ENCODE data around the gene GSTK1. TPM values are rescaled to one million over a fixed set of nuclear protein-coding genes. Genes with fewer than 3 reads are reported as not detected.
A peak's percentile ranks its signal among the peaks of the same experiment; 100 is the strongest.

Gene GSTK1
- total and polyA plus RNA-seq, 4 donors = 98.9 to 253 (median 187) TPM

DNA sequence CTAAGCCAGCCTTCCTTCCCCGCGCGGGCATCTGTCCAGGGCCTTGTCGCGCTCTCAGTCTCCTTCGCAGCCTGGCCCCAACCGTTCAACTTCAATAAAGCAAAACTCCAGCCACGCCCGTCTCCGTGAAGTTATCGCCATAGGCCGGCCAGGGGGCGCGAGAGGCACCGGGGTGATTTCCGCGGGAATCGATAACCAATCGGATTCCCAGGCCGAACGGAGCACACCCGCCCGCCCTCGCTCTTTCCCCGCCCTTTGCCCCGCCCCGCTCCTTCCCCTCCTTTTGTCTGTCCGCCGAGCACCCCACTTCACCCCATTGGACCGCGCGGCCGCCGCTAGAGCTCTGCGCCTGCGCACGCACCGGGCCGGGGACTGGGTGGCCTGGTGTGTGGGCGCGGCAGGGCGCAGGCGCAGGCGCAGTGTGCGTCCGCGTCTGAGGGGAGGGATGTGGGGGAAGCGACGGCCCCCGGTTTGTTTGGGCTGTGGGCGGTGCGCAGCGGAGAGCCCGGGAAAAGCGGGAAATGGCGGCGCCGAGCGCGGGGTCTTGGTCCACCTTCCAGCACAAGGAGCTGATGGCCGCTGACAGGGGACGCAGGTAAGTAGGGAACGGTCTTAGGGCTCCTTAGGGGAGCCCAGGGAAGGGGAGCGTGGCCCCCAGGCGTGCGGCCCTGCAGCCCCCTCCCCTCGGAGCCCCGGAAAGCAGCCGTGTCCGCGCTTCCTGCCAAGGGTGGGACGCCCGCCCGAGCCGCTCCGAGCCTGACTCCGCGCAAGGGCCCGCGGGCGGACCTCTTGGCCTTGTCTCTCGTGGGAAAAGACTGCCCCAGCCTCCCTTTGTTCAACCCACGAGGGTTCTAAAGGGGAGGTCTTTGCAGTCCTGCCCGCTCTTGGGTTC is 24.9 kb downstream of the GSTK1 start, which contains the start of gene CASP2:
TSS of gene CASP2 (plus strand) at position 417 of the 892 bp plus-strand sequence. CDS start at position 522, 105 bp downstream.
- no peaks in the 10 kb centered on the region for H3K9me3 ChIP-seq (ENCODE audit: control insufficient read depth in 4 of 4, low read length in 3 of 4)
- H3K4me1 ChIP-seq (ENCODE audit: control insufficient read depth in 4 of 4, insufficient read depth in 4 of 4, low read length in 3 of 4) = peaks cover 6 to 46% (median 26%) of the 10 kb centered on the region in 4 donors
- peak; percentile 97 for DNase-seq (ENCODE audit: low spot score)
- peak in 1 of 2 donors; percentile 57 for TF ChIP-seq RXRA (IDR thresholded peaks at IDR 0.05)
- TF ChIP-seq, protein P1, sequence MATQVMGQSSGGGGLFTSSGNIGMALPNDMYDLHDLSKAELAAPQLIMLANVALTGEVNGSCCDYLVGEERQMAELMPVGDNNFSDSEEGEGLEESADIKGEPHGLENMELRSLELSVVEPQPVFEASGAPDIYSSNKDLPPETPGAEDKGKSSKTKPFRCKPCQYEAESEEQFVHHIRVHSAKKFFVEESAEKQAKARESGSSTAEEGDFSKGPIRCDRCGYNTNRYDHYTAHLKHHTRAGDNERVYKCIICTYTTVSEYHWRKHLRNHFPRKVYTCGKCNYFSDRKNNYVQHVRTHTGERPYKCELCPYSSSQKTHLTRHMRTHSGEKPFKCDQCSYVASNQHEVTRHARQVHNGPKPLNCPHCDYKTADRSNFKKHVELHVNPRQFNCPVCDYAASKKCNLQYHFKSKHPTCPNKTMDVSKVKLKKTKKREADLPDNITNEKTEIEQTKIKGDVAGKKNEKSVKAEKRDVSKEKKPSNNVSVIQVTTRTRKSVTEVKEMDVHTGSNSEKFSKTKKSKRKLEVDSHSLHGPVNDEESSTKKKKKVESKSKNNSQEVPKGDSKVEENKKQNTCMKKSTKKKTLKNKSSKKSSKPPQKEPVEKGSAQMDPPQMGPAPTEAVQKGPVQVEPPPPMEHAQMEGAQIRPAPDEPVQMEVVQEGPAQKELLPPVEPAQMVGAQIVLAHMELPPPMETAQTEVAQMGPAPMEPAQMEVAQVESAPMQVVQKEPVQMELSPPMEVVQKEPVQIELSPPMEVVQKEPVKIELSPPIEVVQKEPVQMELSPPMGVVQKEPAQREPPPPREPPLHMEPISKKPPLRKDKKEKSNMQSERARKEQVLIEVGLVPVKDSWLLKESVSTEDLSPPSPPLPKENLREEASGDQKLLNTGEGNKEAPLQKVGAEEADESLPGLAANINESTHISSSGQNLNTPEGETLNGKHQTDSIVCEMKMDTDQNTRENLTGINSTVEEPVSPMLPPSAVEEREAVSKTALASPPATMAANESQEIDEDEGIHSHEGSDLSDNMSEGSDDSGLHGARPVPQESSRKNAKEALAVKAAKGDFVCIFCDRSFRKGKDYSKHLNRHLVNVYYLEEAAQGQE (IDR thresholded peaks at IDR 0.05) = no peak
- peak; percentile 88 for TF ChIP-seq YY1 (IDR thresholded peaks at IDR 0.05)
- TF ChIP-seq FOXA1 (IDR thresholded peaks at IDR 0.05) = peak; percentile 10
- TF ChIP-seq ZBTB33 (IDR thresholded peaks at IDR 0.05) = peak; percentile 76
- TF ChIP-seq JUND (IDR thresholded peaks at IDR 0.05) = no peak
- peak in 1 of 2 donors; percentile 16 for TF ChIP-seq RAD21 (IDR thresholded peaks at IDR 0.05)
- peak; percentile 22 for TF ChIP-seq CTCF (IDR thresholded peaks at IDR 0.05; ENCODE audit: low read depth, low read length, missing input control)
- TF ChIP-seq TAF1 (conservative IDR thresholded peaks at IDR 0.05) = no peak
- TF ChIP-seq HNF4A (conservative IDR thresholded peaks at IDR 0.05) = peak in 1 of 2 donors; percentile 36
- no peak for TF ChIP-seq HNF4G (IDR thresholded peaks at IDR 0.05)
- TF ChIP-seq SP1 (IDR thresholded peaks at IDR 0.05) = peak; percentile 82
- TF ChIP-seq GABPA (IDR thresholded peaks at IDR 0.05 in 1 of 2, conservative IDR thresholded peaks at IDR 0.05 in 1 of 2) = peak in 1 of 2 donors; percentile 42
- TF ChIP-seq, protein P2, sequence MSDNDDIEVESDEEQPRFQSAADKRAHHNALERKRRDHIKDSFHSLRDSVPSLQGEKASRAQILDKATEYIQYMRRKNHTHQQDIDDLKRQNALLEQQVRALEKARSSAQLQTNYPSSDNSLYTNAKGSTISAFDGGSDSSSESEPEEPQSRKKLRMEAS (IDR thresholded peaks at IDR 0.05) = peak; percentile 84
- no peak for TF ChIP-seq NR2F2 (IDR thresholded peaks at IDR 0.05)
- no peak for TF ChIP-seq FOXA2 (IDR thresholded peaks at IDR 0.05)
- TF ChIP-seq, protein P3, sequence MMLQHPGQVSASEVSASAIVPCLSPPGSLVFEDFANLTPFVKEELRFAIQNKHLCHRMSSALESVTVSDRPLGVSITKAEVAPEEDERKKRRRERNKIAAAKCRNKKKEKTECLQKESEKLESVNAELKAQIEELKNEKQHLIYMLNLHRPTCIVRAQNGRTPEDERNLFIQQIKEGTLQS (IDR thresholded peaks at IDR 0.05) = no peak
- TF ChIP-seq EGR1 (IDR thresholded peaks at IDR 0.05; ENCODE audit: low read depth in 2 of 2) = peak in 1 of 2 donors; percentile 70
- peak within 1 kb of the TSS; percentile 86 to 91 (median 90) for H3K4me3 ChIP-seq (ENCODE audit: low read depth in 1 of 3, low read length in 3 of 3)
- H3K27ac ChIP-seq (ENCODE audit: low read depth in 1 of 2, low read length in 2 of 2) = peak within 1 kb of the TSS; percentile 80 to 85
- peaks cover 3 to 12% (median 6%) of the 10 kb centered on the region in 4 donors for H3K36me3 ChIP-seq (ENCODE audit: control insufficient read depth in 4 of 4, insufficient read depth in 3 of 4, low read depth in 1 of 4, low read length in 3 of 4)
- H3K27me3 ChIP-seq (ENCODE audit: control insufficient read depth in 4 of 4, insufficient read depth in 4 of 4, low read length in 3 of 4) = no peaks in the 10 kb centered on the region
- WGBS = 3% methylated on average over 84 of the region's 84 CpGs
- peak within 1 kb of the TSS; percentile 79 to 90 for H3K9ac ChIP-seq (ENCODE audit: low read depth in 1 of 2, low read length in 2 of 2)
